Mesodermal cell (in vitro differentiated cells): Measurements from ENCODE around the gene NCBP3.
"Not testable (repeated sequence)": the region's sequence is repeated elsewhere in the genome, so short reads cannot be mapped to it uniquely, and the experiment has no call there.

ENCODE experiments used
- H3K27ac ChIP-seq: 2 replicates; pipeline ENCODE4 v1.7.0; 2013; ENCODE audit warnings: mild to moderate bottlenecking, low read depth, low read length, moderate library complexity; ENCODE audit not compliant: severe bottlenecking
- H3K36me3 ChIP-seq: 2 replicates; pipeline ENCODE4 v1.7.1; 2013; ENCODE audit warnings: mild to moderate bottlenecking, low read length, moderate library complexity; ENCODE audit not compliant: control insufficient read depth, insufficient read depth
- H3K4me1 ChIP-seq: one replicate; pipeline ENCODE4 v1.7.1; 2013; ENCODE audit warnings: mild to moderate bottlenecking, low read length; ENCODE audit not compliant: insufficient read depth, control insufficient read depth, poor library complexity, severe bottlenecking
- H3K4me3 ChIP-seq: 2 replicates; pipeline ENCODE4 v1.7.0; 2013; ENCODE audit warnings: low read length, control low read depth, mild to moderate bottlenecking; ENCODE audit not compliant: insufficient read depth, poor library complexity, severe bottlenecking; ENCODE audit errors: extremely low read depth
- H3K9me3 ChIP-seq: 2 replicates; pipeline ENCODE4 v1.7.1; 2013; ENCODE audit warnings: mild to moderate bottlenecking, low read length, moderate library complexity; ENCODE audit not compliant: control insufficient read depth
- WGBS, 2 experiments: methylation state at CpG; one replicate each; pipeline ENCODE4 v1.1.5; 2013; ENCODE audit warnings: missing lambda C conversion rate in 2 of 2; ENCODE audit not compliant: insufficient coverage in 2 of 2; 5-methylcytosine and 5-hydroxymethylcytosine counted together

Gene NCBP3

DNA sequence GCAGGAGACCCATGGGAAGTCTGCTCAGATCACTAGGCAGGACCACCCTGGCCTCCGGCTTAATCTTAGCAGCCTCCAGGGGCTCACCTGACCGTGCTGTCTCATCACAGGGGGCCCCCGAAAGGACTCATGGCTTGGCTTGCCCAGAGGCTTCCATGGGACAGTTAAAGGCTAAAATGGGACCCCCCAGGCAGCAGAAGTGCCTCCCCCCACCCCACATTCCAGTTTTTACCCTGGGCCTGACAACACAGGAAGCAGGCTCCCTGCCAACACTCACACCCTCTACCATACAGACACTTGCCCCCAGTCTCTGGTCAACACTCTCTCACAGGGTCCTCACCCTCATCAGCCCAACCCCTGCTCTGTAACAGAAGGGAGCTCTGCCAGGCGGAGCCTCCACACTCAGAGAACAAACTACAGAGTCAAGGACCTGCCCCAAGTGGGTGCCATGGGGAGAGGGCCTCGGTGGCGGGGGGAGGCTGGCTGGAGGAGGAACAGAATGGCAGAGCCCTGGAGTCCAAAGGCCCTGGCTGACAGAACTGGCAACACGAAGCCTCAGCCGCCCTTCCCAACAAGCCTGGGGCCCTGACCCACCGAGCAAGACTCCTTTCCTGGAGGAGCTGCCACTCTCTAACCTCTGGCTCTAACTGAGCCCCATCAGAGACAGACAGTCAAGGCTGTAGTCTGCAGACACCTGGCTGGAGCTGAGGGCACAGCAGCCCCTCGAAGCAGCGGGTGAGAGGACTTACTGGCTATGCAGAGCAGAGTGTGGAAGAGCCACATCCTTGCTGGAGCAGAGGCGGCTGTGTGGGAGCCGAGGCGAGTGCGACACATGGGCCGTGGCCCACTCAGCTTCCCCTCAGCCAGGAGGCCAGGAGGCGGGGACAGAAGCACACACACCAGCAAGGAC, 45.4 kb downstream of the NCBP3 start, which contains the start of gene ITGAE:
Gene ITGAE, minus strand, starts transcription at position 827 of the 910 bp plus-strand sequence. Its CDS starts 44 bp downstream, at position 783.
- Histone ChIP-seq H3K4me3 (no peak within 1 kb of the TSS), H3K36me3 (peaks cover 21% of the 10 kb centered on the region), H3K27ac (no peak within 1 kb of the TSS), H3K9me3 (no peaks in the 10 kb centered on the region), H3K4me1 (peaks cover 17% of the 10 kb centered on the region)
- 95 to 96% methylated on average over 16 to 17 of the region's 17 CpGs for WGBS, 2 experiments

DNA sequence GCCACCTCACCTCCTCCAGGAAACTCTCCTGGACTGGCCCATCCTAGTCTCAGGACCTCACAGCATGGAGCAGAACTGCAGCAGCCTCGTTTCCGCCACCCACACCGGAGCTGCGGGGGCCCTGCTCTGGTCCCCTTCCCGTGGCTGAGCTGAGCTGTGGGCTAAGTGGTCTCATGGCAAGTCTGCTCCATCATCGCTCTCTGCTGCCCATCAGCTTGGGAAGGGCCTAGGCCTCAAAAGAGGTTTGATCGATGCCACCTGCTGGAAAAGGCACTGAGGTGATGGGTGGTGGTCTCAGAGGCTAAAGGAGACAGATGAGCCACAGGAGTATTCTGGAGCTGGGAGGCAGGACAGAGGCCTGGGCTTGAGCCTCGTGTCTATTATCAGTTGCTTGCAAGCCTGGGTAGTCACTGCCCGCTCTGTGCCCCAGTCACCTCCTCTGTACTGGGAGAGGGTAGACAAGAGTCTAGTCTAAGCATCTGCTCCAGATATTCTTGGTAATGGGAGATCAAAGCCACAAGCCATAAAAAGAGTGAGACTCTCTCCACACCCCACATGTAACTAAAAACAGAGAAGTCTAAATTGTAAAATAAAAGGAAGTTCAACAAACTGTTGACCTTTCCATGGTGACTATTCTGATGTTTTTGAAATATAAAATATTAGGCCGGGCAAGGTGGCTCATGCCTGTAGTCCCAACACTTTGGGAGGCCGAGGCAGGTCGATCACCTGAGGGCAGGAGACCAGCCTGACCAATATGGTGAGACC, 46.7 kb downstream of the NCBP3 start:
- 93 to 96% methylated on average over 11 to 12 of the region's 12 CpGs for WGBS, 2 experiments
- Histone ChIP-seq H3K4me1 (peaks cover 18% of the 10 kb centered on the region), H3K27ac (no peak overlapping the region), H3K4me3 (no peak overlapping the region), H3K9me3 (no peaks in the 10 kb centered on the region), H3K36me3 (peaks cover 12% of the 10 kb centered on the region)

GRCh38 chr17:3798273-3799180, 47.5 kb downstream of the NCBP3 start:
- peaks cover 12% of the 10 kb centered on the region for H3K36me3 ChIP-seq
- H3K27ac ChIP-seq: no peak overlapping the region
- 89 to 97% methylated on average over 11 to 14 of the region's 15 CpGs for WGBS, 2 experiments
- no peaks in the 10 kb centered on the region for H3K9me3 ChIP-seq
- no peak overlapping the region for H3K4me3 ChIP-seq
- H3K4me1 ChIP-seq: peaks cover 20% of the 10 kb centered on the region

GRCh38 chr17:3796822-3797170, 49.2 kb downstream of the NCBP3 start:
- no peak overlapping the region for H3K27ac ChIP-seq
- no peak overlapping the region for H3K4me3 ChIP-seq
- peaks cover 7% of the 10 kb centered on the region for H3K36me3 ChIP-seq
- H3K9me3 ChIP-seq: no peaks in the 10 kb centered on the region
- H3K4me1 ChIP-seq: peaks cover 15% of the 10 kb centered on the region
- WGBS, 2 experiments: 96% methylated on average over 6 of the region's 9 CpGs

GRCh38 chr17:3796110-3796821, 49.8 kb downstream of the NCBP3 start:
- Histone ChIP-seq H3K9me3 (no peaks in the 10 kb centered on the region), H3K4me1 (peaks cover 15% of the 10 kb centered on the region), H3K27ac (no peak overlapping the region), H3K4me3 (no peak overlapping the region), H3K36me3 (peaks cover 1% of the 10 kb centered on the region)
- 79 to 94% methylated on average over 6 of the region's 17 CpGs for WGBS, 2 experiments

GRCh38 chr17:3795390-3796102, 50.5 kb downstream of the NCBP3 start:
- H3K27ac ChIP-seq: peak overlapping the region; percentile 57

GRCh38 chr17:3794557-3795389, 51.3 kb downstream of the NCBP3 start:
- Histone ChIP-seq H3K36me3 (no peaks in the 10 kb centered on the region), H3K9me3 (no peaks in the 10 kb centered on the region), H3K4me1 (peaks cover 10% of the 10 kb centered on the region), H3K27ac (peak overlapping the region; percentile 57), H3K4me3 (no peak overlapping the region)
- WGBS, 2 experiments: 66 to 74% methylated on average over 18 to 23 of the region's 26 CpGs

More at GRCh38 chr17:3795390-3796102, 50.5 kb downstream of the NCBP3 start:
- no peaks in the 10 kb centered on the region for H3K9me3 ChIP-seq
- peaks cover 10% of the 10 kb centered on the region for H3K4me1 ChIP-seq
- H3K4me3 ChIP-seq: no peak overlapping the region
- 91 to 92% methylated on average over 24 to 30 of the region's 31 CpGs for WGBS, 2 experiments
- H3K36me3 ChIP-seq: no peaks in the 10 kb centered on the region

GRCh38 chr17:3794152-3794551, 51.9 kb downstream of the NCBP3 start:
- not testable (repeated sequence) for H3K4me3 ChIP-seq, H3K36me3 ChIP-seq, H3K9me3 ChIP-seq
- H3K27ac ChIP-seq: peak overlapping the region; percentile 57
- WGBS, 2 experiments: 92 to 93% methylated on average over 5 to 8 of the region's 9 CpGs
- peaks cover 10% of the 10 kb centered on the region for H3K4me1 ChIP-seq

DNA sequence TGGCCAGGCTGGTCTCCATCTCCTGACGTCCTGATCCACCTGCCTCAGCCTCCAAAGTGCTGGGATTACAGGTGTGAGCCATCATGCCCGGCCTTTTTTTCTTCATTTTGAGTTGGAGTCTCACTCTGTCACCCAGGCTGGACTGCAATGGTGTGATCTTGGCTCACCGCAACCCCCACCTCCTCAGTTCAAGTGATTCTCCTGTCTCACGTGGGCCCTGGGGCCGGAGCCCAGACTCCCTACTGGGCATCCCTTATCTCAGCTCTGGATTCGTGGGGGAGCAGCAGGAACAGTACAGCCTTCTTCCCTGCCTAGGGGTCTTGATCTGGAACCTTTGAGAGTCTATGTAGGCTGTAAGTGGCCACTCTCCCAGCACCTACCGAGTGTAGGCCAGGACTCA, 52.8 kb downstream of the NCBP3 start:
- H3K36me3 ChIP-seq, H3K27ac ChIP-seq, H3K4me3 ChIP-seq, H3K9me3 ChIP-seq: not testable (repeated sequence)
- H3K4me1 ChIP-seq: peaks cover 10% of the 10 kb centered on the region
- WGBS, 2 experiments: 84 to 95% methylated on average over 4 to 6 of the region's 7 CpGs
